Measurements from ENCODE around the gene RNASEH1. TPM values are rescaled to one million over a fixed set of nuclear protein-coding genes. Genes with fewer than 3 reads are reported as not detected.
A peak's percentile ranks its signal among the peaks of the same experiment; 100 is the strongest.

The RNASEH1 gene
- total and polyA plus RNA-seq, 2 of the 13 experiments (the other 11 are each of a cell fraction or from before 2014, with no cell fraction given) = 14.5 to 57.4 TPM

- TF ChIP-seq ZBTB26 (CRISPR knock-in tag; IDR thresholded peaks at IDR 0.05; ENCODE audit: borderline replicate concordance) (peak; percentile 58; the same call in 1 of the 2 replicates), ZNF484 (CRISPR knock-in tag; IDR thresholded peaks at IDR 0.05; ENCODE audit: borderline replicate concordance, low read depth) (no peak), ATF3 (CRISPR knock-in tag; IDR thresholded peaks at IDR 0.05) (0 out of 2 replicates have a peak, but pooled peaks have one; percentile 13), ZNF136 (CRISPR knock-in tag; IDR thresholded peaks at IDR 0.05; ENCODE audit: low read depth) (no peak), ZNF3 (CRISPR knock-in tag; IDR thresholded peaks at IDR 0.05) (peak; percentile 81), ZMAT3 (CRISPR knock-in tag; conservative IDR thresholded peaks at IDR 0.05) (0 out of 2 replicates have a peak, but pooled peaks have one; percentile 10), NFYB (CRISPR knock-in tag; IDR thresholded peaks at IDR 0.05) (0 out of 2 replicates have a peak, but pooled peaks have one; percentile 12), TRAFD1 (CRISPR knock-in tag; IDR thresholded peaks at IDR 0.05; ENCODE audit: borderline replicate concordance) (no peak), NFAT5 (CRISPR knock-in tag; IDR thresholded peaks at IDR 0.05) (0 out of 2 replicates have a peak, but pooled peaks have one; percentile 12), ZUFSP (CRISPR knock-in tag; IDR thresholded peaks at IDR 0.05; ENCODE audit: borderline replicate concordance) (no peak), SP1 (IDR thresholded peaks at IDR 0.05) (no peak), SP1 (CRISPR knock-in tag; IDR thresholded peaks at IDR 0.05) (no peak; the same call in 1 of the 2 replicates), E2F2 (CRISPR knock-in tag; IDR thresholded peaks at IDR 0.05; ENCODE audit: borderline replicate concordance) (no peak), ZNF720 (CRISPR knock-in tag; IDR thresholded peaks at IDR 0.05) (no peak), ZNF691 (CRISPR knock-in tag; IDR thresholded peaks at IDR 0.05; ENCODE audit: borderline replicate concordance, low read depth) (peak; percentile 61; the same call in 1 of the 2 replicates)
Measured at GRCh38 chr2:3575534-3576262, 17.6 kb upstream of the RNASEH1 start (continued).

Data from HepG2 (cell line).